ENCODE data around the gene TRAF6. TPM values are rescaled to one million over a fixed set of nuclear protein-coding genes. Genes with fewer than 3 reads are reported as not detected.

Gene TRAF6
- total and polyA plus RNA-seq, 2 donors (not counting 3 experiments of a cell fraction or from before 2014, with no cell fraction given): 6.0 to 14.2 TPM

DNA sequence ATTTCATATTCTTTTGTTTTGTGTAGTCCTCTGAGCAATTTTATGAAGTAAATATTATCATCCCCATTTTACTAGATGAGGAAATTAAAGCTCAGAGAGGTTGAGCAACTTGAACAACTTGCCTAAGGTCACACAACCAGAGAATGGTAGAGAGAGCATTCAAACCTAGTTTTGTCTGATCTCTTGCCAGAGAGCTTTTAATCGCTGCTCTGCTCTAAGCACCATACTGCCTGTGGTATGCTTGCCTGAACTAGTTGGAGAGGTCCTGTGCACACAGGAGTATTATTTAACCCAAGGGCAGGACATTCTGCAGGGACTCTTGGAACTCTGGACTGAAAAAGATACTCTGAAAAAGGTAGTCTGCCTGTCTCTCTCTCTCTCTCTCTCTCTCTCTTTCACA is 38.5 kb downstream of the TRAF6 start:
- no peak for FAIRE-seq
- CTCF ChIA-PET: interaction anchor here (4.2 kb wide), 1 partner anchor 21 kb away, joined by 15 read pairs; no protein-coding TSS in a partner anchor
- dilution Hi-C loops (cut with MboI; ENCODE audit: extremely low pct_ligation_motif_present, low sequenced_read_pairs): no loop called here

More for the DNA sequence above, 38.5 kb downstream of the TRAF6 start:
- H3K9ac ChIP-seq (replicated peaks; ENCODE audit: extremely low read depth, insufficient read depth, low read length): no peak overlapping the region
- H3K9me1 ChIP-seq (replicated peaks; ENCODE audit: control insufficient read depth, extremely low read depth, insufficient read depth, low read length): no peaks in the 10 kb centered on the region
- no peak overlapping the region for H2AFZ ChIP-seq (ENCODE audit: low read depth, low read length)
- H3K79me2 ChIP-seq (ENCODE audit: control insufficient read depth, insufficient read depth, low read length): no peaks in the 10 kb centered on the region
- H3K9me3 ChIP-seq (replicated peaks; ENCODE audit: control insufficient read depth, insufficient read depth, low read length): no peaks in the 10 kb centered on the region
- H3K36me3 ChIP-seq (ENCODE audit: control insufficient read depth in 2 of 2, extremely low read depth in 1 of 2, insufficient read depth in 2 of 2, low read length in 2 of 2): no peaks in the 10 kb centered on the region
- no peak overlapping the region for H3K4me2 ChIP-seq (ENCODE audit: insufficient read depth, low read length)
- POLR2A ChIA-PET: no interaction called here
- no peak overlapping the region for H3K27ac ChIP-seq (ENCODE audit: insufficient read depth, low read depth, low read length)
- no peak overlapping the region for H3K4me3 ChIP-seq (replicated peaks in 1 of 3; ENCODE audit: insufficient read depth in 1 of 3, low read depth in 1 of 3, low read length in 3 of 3)
- H3K4me1 ChIP-seq (ENCODE audit: control insufficient read depth, extremely low read depth, insufficient read depth, low read length): no peaks in the 10 kb centered on the region
- no peaks in the 10 kb centered on the region for H3K27me3 ChIP-seq (ENCODE audit: control insufficient read depth in 2 of 2, insufficient read depth in 2 of 2, low read length in 2 of 2)
- DNase-seq (ENCODE audit: low read depth, low spot score): no peak
- BruUV-seq (replicated peaks): no TSS peak
- no peaks in the 10 kb centered on the region for H4K20me1 ChIP-seq (replicated peaks; ENCODE audit: control insufficient read depth, extremely low read depth, insufficient read depth, low read length)
- intact Hi-C loops (cut with micrococcal nuclease): loop anchor here (10.0 kb wide), 1 partner anchor 987 kb away; no protein-coding TSS in a partner anchor
- TF ChIP-seq GATA2 (IDR thresholded peaks at IDR 0.05; ENCODE audit: insufficient read depth, insufficient read length, low read depth, low read length): no peak
- no peak for TF ChIP-seq MYC (IDR thresholded peaks at IDR 0.05; ENCODE audit: low read depth, low read length)
- TF ChIP-seq POLR2A (IDR thresholded peaks at IDR 0.05; ENCODE audit: low read depth, low read length): no peak
- TF ChIP-seq EZH2 (IDR thresholded peaks at IDR 0.05; ENCODE audit: borderline replicate concordance, low read depth, low read length, severe bottlenecking): no peak
- TF ChIP-seq, protein P1, sequence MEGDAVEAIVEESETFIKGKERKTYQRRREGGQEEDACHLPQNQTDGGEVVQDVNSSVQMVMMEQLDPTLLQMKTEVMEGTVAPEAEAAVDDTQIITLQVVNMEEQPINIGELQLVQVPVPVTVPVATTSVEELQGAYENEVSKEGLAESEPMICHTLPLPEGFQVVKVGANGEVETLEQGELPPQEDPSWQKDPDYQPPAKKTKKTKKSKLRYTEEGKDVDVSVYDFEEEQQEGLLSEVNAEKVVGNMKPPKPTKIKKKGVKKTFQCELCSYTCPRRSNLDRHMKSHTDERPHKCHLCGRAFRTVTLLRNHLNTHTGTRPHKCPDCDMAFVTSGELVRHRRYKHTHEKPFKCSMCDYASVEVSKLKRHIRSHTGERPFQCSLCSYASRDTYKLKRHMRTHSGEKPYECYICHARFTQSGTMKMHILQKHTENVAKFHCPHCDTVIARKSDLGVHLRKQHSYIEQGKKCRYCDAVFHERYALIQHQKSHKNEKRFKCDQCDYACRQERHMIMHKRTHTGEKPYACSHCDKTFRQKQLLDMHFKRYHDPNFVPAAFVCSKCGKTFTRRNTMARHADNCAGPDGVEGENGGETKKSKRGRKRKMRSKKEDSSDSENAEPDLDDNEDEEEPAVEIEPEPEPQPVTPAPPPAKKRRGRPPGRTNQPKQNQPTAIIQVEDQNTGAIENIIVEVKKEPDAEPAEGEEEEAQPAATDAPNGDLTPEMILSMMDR (IDR thresholded peaks at IDR 0.05; ENCODE audit: extremely low read depth in 1 of 2, insufficient read depth in 1 of 2, low read depth in 1 of 2, low read length in 2 of 2): no peak
- TF ChIP-seq FOS (IDR thresholded peaks at IDR 0.05; ENCODE audit: borderline replicate concordance, insufficient read depth, low read length): no peak
- TF ChIP-seq, protein P2, sequence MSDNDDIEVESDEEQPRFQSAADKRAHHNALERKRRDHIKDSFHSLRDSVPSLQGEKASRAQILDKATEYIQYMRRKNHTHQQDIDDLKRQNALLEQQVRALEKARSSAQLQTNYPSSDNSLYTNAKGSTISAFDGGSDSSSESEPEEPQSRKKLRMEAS (IDR thresholded peaks at IDR 0.05; ENCODE audit: insufficient read depth, insufficient read length): no peak
- no peak for TF ChIP-seq JUN (IDR thresholded peaks at IDR 0.05; ENCODE audit: borderline replicate concordance, insufficient read depth, insufficient read length, low read depth)
- no peak for TF ChIP-seq POLR2AphosphoS5 (IDR thresholded peaks at IDR 0.05; ENCODE audit: insufficient read depth, low read depth, low read length)
